KBM-7 (cell line): ENCODE measurements around the gene CATSPERE.
"Not testable (repeated sequence)": the region's sequence is repeated elsewhere in the genome, so short reads cannot be mapped to it uniquely, and the experiment has no call there.

ENCODE experiments used
- DNase-seq: peaks from one replicate; pipeline ENCODE4 v3.0.0-alpha.2; 2015
- in situ Hi-C: fragments of 300-500 bp; cut with MboI; formaldehyde crosslinking; loops from 2 replicates; pipeline ENCODE4 v1.14.3; 2020; ENCODE audit warnings: low sequenced_read_pairs, low pct_unique_long_range_greater_than_20kb, mixed read lengths

The CATSPERE gene

DNA sequence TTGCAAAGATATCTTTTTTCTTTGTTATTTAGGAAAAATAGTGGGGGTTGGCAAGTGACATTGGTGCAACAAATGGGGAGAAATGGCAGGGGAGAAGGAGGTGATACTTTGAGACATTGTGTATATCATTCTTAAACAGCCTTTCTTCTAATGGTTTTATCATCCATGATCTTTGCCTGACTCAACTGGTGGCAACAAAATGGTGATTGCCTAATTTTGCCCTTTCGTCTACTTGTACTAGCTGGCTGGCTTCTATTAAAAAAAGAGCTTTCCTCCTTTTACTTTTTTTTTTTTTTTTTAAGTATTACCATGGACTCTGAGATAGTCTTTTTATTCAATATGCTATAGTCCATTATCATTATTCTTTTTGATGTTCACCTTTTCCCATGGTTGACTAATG, 219.6 kb downstream of the CATSPERE start:
- in situ Hi-C loops = no loop called here
- DNase-seq = no peak

DNA sequence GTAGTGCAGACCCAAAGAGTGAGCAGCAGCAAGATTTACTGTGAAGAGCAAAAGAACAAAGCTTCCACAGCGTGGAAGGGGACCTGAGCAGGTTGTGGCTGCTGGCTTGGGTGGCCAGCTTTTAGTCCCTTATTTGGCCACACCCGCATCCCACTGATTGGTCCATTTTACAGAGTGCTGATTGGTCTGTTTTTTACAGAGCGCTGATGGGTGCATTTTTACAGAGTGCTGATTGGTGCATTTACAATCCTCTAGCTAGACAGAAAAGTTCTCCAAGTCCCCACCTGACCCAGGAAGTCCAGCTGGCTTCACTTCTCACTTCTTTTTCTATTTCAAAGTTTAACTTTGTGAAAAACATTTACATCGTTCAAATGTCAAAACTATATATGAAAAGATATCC, 221.0 kb downstream of the CATSPERE start:
- DNase-seq, in situ Hi-C loops: not testable (repeated sequence)
